ENCODE data around the gene ZC2HC1B.
A peak's percentile ranks its signal among the peaks of the same experiment; 100 is the strongest.
"Not testable (repeated sequence)": the region's sequence is repeated elsewhere in the genome, so short reads cannot be mapped to it uniquely, and the experiment has no call there.

The ZC2HC1B gene

GRCh38 chr6:143871202-143871730, 7.0 kb downstream of the ZC2HC1B start:
- not testable (repeated sequence) for DNase-seq

- no peak for DNase-seq
Measured at GRCh38 chr6:143872201-143872600, 7.9 kb downstream of the ZC2HC1B start.

- not testable (repeated sequence) for DNase-seq
Measured at GRCh38 chr6:143873600-143873999, 9.3 kb downstream of the ZC2HC1B start.

- peak in 1 of 2 donors; percentile 2 for DNase-seq
Measured at GRCh38 chr6:143874503-143874902, 10.2 kb downstream of the ZC2HC1B start.

- no peak for DNase-seq
Measured at GRCh38 chr6:143877584-143878271, 13.5 kb downstream of the ZC2HC1B start.

GRCh38 chr6:143878272-143878760, 14.0 kb downstream of the ZC2HC1B start:
- no peak for DNase-seq

GRCh38 chr6:143880412-143880811, 16.1 kb downstream of the ZC2HC1B start:
- no peak for DNase-seq

GRCh38 chr6:143882401-143882930, 18.2 kb downstream of the ZC2HC1B start:
- DNase-seq: no peak

- no peak for DNase-seq
Measured at GRCh38 chr6:143884216-143884900, 20.1 kb downstream of the ZC2HC1B start.

GRCh38 chr6:143885116-143885515, 20.8 kb downstream of the ZC2HC1B start:
- no peak for DNase-seq

- DNase-seq: no peak
Measured at GRCh38 chr6:143894655-143895054, 30.4 kb downstream of the ZC2HC1B start.

- DNase-seq: peak; percentile 54 to 76
Measured at GRCh38 chr6:143896126-143896860, 32.0 kb downstream of the ZC2HC1B start.

GRCh38 chr6:143900358-143900757, 36.1 kb downstream of the ZC2HC1B start:
- no peak for DNase-seq

- DNase-seq: no peak
Measured at GRCh38 chr6:143901885-143902750, 37.8 kb downstream of the ZC2HC1B start.

- no peak for DNase-seq
Measured at GRCh38 chr6:143902827-143903226, 38.6 kb downstream of the ZC2HC1B start.

- DNase-seq: no peak
Measured at GRCh38 chr6:143911028-143911427, 46.8 kb downstream of the ZC2HC1B start.

- no peak for DNase-seq
Measured at GRCh38 chr6:143912671-143913070, 48.4 kb downstream of the ZC2HC1B start.

- DNase-seq: not testable (repeated sequence)
Measured at GRCh38 chr6:143917026-143917425, 52.8 kb downstream of the ZC2HC1B start.

GRCh38 chr6:143928853-143929252, 64.6 kb downstream of the ZC2HC1B start:
- no peak for DNase-seq

GRCh38 chr6:143929975-143930374, 65.7 kb downstream of the ZC2HC1B start:
- DNase-seq: no peak

GRCh38 chr6:143934331-143934730, 70.1 kb downstream of the ZC2HC1B start:
- no peak for DNase-seq

- DNase-seq: no peak
Measured at GRCh38 chr6:143934867-143935266, 70.6 kb downstream of the ZC2HC1B start.
